ENCODE results near the gene IL5.

Gene IL5

DNA sequence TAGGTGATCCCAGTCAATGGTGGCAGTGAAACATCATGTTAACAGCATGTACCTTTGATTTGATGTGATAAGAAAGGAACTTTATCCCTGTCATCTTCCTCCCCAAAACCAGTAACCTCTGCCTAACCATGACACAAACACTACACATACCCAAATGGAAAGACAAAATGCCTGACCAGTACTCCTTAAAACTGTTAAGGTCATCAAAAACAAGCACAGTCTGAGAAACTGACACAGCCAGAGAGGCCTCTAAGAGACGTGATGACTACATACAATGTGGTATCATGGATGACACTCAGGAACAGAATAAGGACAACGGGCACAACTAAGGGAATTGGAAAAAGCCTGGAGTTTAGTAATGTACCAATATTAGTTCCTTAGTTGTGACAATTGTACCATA, 3.9 kb upstream of the IL5 start:
- TF ChIP-seq, protein P1, sequence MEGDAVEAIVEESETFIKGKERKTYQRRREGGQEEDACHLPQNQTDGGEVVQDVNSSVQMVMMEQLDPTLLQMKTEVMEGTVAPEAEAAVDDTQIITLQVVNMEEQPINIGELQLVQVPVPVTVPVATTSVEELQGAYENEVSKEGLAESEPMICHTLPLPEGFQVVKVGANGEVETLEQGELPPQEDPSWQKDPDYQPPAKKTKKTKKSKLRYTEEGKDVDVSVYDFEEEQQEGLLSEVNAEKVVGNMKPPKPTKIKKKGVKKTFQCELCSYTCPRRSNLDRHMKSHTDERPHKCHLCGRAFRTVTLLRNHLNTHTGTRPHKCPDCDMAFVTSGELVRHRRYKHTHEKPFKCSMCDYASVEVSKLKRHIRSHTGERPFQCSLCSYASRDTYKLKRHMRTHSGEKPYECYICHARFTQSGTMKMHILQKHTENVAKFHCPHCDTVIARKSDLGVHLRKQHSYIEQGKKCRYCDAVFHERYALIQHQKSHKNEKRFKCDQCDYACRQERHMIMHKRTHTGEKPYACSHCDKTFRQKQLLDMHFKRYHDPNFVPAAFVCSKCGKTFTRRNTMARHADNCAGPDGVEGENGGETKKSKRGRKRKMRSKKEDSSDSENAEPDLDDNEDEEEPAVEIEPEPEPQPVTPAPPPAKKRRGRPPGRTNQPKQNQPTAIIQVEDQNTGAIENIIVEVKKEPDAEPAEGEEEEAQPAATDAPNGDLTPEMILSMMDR (IDR thresholded peaks at IDR 0.05; ENCODE audit: poor library complexity, severe bottlenecking), result no peak
- ATAC-seq (ENCODE audit: low read depth) (no peak), DNase-seq (ENCODE audit: low spot score) (no peak)
- H3K27ac ChIP-seq (ENCODE audit: poor library complexity, severe bottlenecking), result no peak overlapping the region
- H3K4me3 ChIP-seq (ENCODE audit: severe bottlenecking), result no peak overlapping the region
- H3K9me3 ChIP-seq (ENCODE audit: severe bottlenecking), result no peaks in the 10 kb centered on the region
- H3K4me1 ChIP-seq (ENCODE audit: insufficient read depth, poor library complexity, severe bottlenecking), result no peaks in the 10 kb centered on the region
- no peaks in the 10 kb centered on the region for H3K27me3 ChIP-seq (ENCODE audit: insufficient read depth, poor library complexity, severe bottlenecking)
- H3K36me3 ChIP-seq (ENCODE audit: low read depth), result no peaks in the 10 kb centered on the region

DNA sequence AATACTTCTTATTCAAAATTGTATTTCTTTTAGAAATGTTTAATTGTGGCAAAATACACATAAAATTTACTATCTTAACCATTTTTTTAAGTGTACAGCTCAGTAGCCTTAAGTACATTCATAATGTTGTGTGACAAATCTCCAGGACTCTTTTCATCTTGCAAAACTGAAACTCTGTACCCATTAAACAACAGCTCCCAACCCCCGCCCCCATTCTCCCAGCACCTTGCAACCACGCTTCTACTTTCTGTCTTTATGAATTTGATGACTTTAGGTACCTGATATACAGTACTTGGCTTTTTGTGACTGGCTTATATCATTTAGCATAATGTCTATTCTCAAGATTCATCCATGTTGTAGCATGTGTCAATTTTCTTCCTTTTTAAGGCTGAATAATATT, 2.8 kb upstream of the IL5 start:
- no peaks in the 10 kb centered on the region for H3K36me3 ChIP-seq (ENCODE audit: low read depth)
- H3K27me3 ChIP-seq (ENCODE audit: insufficient read depth, poor library complexity, severe bottlenecking), result no peaks in the 10 kb centered on the region
- no peaks in the 10 kb centered on the region for H3K4me1 ChIP-seq (ENCODE audit: insufficient read depth, poor library complexity, severe bottlenecking)
- H3K27ac ChIP-seq (ENCODE audit: poor library complexity, severe bottlenecking), result no peak overlapping the region
- H3K9me3 ChIP-seq (ENCODE audit: severe bottlenecking), result no peaks in the 10 kb centered on the region
- no peak for ATAC-seq (ENCODE audit: low read depth)
- no peak overlapping the region for H3K4me3 ChIP-seq (ENCODE audit: severe bottlenecking)
- TF ChIP-seq, protein P1 (IDR thresholded peaks at IDR 0.05; ENCODE audit: poor library complexity, severe bottlenecking), result no peak
- DNase-seq (ENCODE audit: low spot score), result no peak

DNA sequence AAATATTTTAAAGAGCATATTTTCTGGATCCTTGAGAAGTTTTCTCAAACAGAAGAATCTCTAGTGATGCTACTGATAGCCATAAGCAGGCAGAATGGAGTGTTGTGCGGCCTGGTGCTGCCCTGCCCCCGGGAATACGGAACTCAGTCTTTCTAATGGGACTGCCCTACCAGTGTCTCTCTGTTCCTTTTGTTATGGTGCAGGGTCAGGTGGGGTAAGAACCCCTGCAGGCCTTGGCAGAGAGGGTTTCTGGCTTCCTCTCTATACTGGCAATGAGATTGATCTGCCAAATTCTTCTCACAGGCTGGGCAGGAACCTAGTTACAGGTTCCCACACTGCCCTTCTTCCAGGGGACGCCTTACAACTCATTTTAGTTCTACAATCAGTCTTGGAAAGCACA, 2.6 kb downstream of the IL5 start:
- ATAC-seq (ENCODE audit: low read depth), result no peak
- no peak for DNase-seq (ENCODE audit: low spot score)
- Histone ChIP-seq H3K4me3 (ENCODE audit: severe bottlenecking) (no peak overlapping the region), H3K9me3 (ENCODE audit: severe bottlenecking) (no peaks in the 10 kb centered on the region), H3K36me3 (ENCODE audit: low read depth) (no peaks in the 10 kb centered on the region), H3K27ac (ENCODE audit: poor library complexity, severe bottlenecking) (no peak overlapping the region), H3K4me1 (ENCODE audit: insufficient read depth, poor library complexity, severe bottlenecking) (no peaks in the 10 kb centered on the region), H3K27me3 (ENCODE audit: insufficient read depth, poor library complexity, severe bottlenecking) (no peaks in the 10 kb centered on the region)
- TF ChIP-seq, protein P1 (IDR thresholded peaks at IDR 0.05; ENCODE audit: poor library complexity, severe bottlenecking), result no peak

DNA sequence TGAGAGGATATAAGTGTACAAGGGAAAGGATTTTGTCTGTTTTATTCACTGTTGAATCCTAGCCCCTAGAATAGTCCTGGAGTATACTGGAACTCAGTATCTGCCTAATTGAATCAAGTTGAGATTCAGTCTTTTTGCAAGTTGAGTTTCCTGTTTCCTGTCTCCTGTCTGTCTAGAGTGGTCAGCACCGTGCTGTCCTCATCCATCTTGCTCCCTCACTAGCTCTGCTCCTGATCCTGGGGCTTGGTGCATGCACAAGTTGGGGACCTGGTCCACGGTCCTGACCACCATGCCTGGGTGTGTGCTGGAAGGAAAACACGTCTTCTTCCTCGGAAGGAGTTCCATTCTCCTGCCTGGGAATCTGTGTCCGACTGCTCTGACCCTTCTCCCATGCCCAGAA, 3.2 kb downstream of the IL5 start:
- TF ChIP-seq, protein P1 (IDR thresholded peaks at IDR 0.05; ENCODE audit: poor library complexity, severe bottlenecking), result no peak
- Histone ChIP-seq H3K9me3 (ENCODE audit: severe bottlenecking) (no peaks in the 10 kb centered on the region), H3K27ac (ENCODE audit: poor library complexity, severe bottlenecking) (no peak overlapping the region), H3K4me3 (ENCODE audit: severe bottlenecking) (no peak overlapping the region), H3K27me3 (ENCODE audit: insufficient read depth, poor library complexity, severe bottlenecking) (no peaks in the 10 kb centered on the region), H3K4me1 (ENCODE audit: insufficient read depth, poor library complexity, severe bottlenecking) (no peaks in the 10 kb centered on the region), H3K36me3 (ENCODE audit: low read depth) (no peaks in the 10 kb centered on the region)
- ATAC-seq (ENCODE audit: low read depth), result no peak
- no peak for DNase-seq (ENCODE audit: low spot score)

DNA sequence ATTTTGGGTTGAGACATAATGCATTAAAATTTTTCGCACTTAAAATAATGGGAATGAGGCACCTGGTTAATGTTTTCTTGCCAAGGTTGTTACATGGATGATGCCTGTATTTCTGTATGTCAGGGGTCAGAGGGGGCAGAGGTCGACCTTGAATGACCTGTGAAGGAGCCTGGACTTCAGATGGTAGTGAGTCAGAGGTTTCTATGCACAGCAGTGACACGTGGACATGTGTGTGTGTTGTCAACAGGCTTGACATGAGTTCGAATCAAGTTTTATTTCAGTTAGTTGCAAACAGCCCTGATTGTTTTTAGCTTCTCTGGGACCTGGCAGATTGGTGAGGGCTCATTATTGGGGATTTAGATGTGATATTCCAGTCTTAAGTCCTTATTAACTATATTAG, 3.6 kb downstream of the IL5 start:
- Histone ChIP-seq H3K36me3 (ENCODE audit: low read depth) (no peaks in the 10 kb centered on the region), H3K4me3 (ENCODE audit: severe bottlenecking) (no peak overlapping the region), H3K27me3 (ENCODE audit: insufficient read depth, poor library complexity, severe bottlenecking) (no peaks in the 10 kb centered on the region), H3K4me1 (ENCODE audit: insufficient read depth, poor library complexity, severe bottlenecking) (no peaks in the 10 kb centered on the region), H3K9me3 (ENCODE audit: severe bottlenecking) (no peaks in the 10 kb centered on the region), H3K27ac (ENCODE audit: poor library complexity, severe bottlenecking) (no peak overlapping the region)
- ATAC-seq (ENCODE audit: low read depth) (no peak), DNase-seq (ENCODE audit: low spot score) (no peak)
- TF ChIP-seq, protein P1 (IDR thresholded peaks at IDR 0.05; ENCODE audit: poor library complexity, severe bottlenecking), result no peak
